HepG2 (cell line): Measurements from ENCODE around the gene SLC38A1. TPM values are rescaled to one million over a fixed set of nuclear protein-coding genes. Genes with fewer than 3 reads are reported as not detected.

Source experiments
- ATAC-seq: fragments of 200-7000 bp; cut with Tn5 transposase; 3 replicates; pipeline ENCODE4 v1.9.1; 2020; ENCODE audit warnings: mild to moderate bottlenecking, moderate library complexity
- BruUV-seq: library from RNA; stranded (reverse); fragments of 400-500 nt; replicated peaks from 2 replicates; lab custom pipeline; 2021; lab: Mats Ljungman, UMichigan
- CTCF ChIA-PET: fragments of 300-600 bp; formaldehyde crosslinking; extraction: SDS; loops from one replicate; lab custom pipeline; 2021; ENCODE audit warnings: low total read pairs, inconsistent platforms, low intra/inter-chr PET ratio; lab: Yijun Ruan, JAX
- POLR2A ChIA-PET: fragments of 350-600 bp; sonication (Branson Sonifier 250); formaldehyde crosslinking; loops from one replicate; lab custom pipeline; 2020; ENCODE audit warnings: antibody characterized with exemption, inconsistent platforms; lab: Yijun Ruan, JAX
- DNase-seq: peaks from one replicate; pipeline ENCODE4 v3.0.0-alpha.2; 2015; ENCODE audit warnings: low spot score
- FAIRE-seq: peaks from 3 replicates; lab custom pipeline; 2011; peaks lifted over from hg19 to GRCh38; lab: Jason Lieb, UNC
- H2AFZ ChIP-seq: one replicate; pipeline ENCODE4 v1.6.1; 2011; ENCODE audit warnings: low read length, inconsistent platforms
- H3K27ac ChIP-seq: fragments of 300-600 bp; 3 replicates; pipeline ENCODE4 v1.8.0; 2011; ENCODE audit warnings: mixed run types, mild to moderate bottlenecking, mixed read lengths, low read length, inconsistent platforms; ENCODE audit not compliant: insufficient read depth; ENCODE audit errors: extremely low read length
- H3K27me3 ChIP-seq, 2 experiments: fragments of 200-600 bp in 1 of 2; 2 replicates in 1 of 2; 3 replicates in 1 of 2; pipeline versions ENCODE4 v1.6.0 to v1.8.0; 2011; ENCODE audit warnings: low read length in 2 of 2, mild to moderate bottlenecking in 2 of 2, moderate library complexity in 2 of 2, inconsistent platforms in 1 of 2; ENCODE audit not compliant: insufficient read depth in 2 of 2, control insufficient read depth in 1 of 2
- H3K36me3 ChIP-seq, 2 experiments: fragments of 200-600 bp in 1 of 2; replicated peaks in 1 of 2; 2 replicates in 1 of 2; 3 replicates in 1 of 2; pipeline versions ENCODE4 v1.5.1 to v1.8.0; 2011; ENCODE audit warnings: low read length in 2 of 2, inconsistent platforms in 1 of 2; ENCODE audit not compliant: insufficient read depth in 2 of 2, control insufficient read depth in 1 of 2
- H3K4me1 ChIP-seq: 2 replicates; pipeline ENCODE4 v1.5.1; 2012; ENCODE audit warnings: low read length, inconsistent platforms; ENCODE audit not compliant: insufficient read depth
- H3K4me2 ChIP-seq: 2 replicates; pipeline ENCODE4 v1.6.0; 2011; ENCODE audit warnings: low read depth, low read length, inconsistent platforms
- H3K4me3 ChIP-seq, 3 experiments: fragments of 200-600 bp in 1 of 3; sonication (generic), shearing (Covaris generic) in 1 of 3; replicated peaks in 1 of 3; 2 replicates each; pipeline ENCODE4 v1.5.1; 2011 to 2016; ENCODE audit warnings: low read length in 3 of 3, inconsistent platforms in 2 of 3, low read depth in 2 of 3, mild to moderate bottlenecking in 2 of 3, control low read depth in 1 of 3, mixed read lengths in 1 of 3; ENCODE audit not compliant: insufficient read depth in 1 of 3
- H3K79me2 ChIP-seq: one replicate; pipeline ENCODE4 v1.6.1; 2011; ENCODE audit warnings: low read length, inconsistent platforms; ENCODE audit not compliant: insufficient read depth
- H3K9ac ChIP-seq: 2 replicates; pipeline ENCODE4 v1.6.0; 2011; ENCODE audit warnings: mild to moderate bottlenecking, low read depth, low read length, inconsistent platforms; ENCODE audit not compliant: insufficient read depth
- H3K9me3 ChIP-seq: 2 replicates; pipeline ENCODE4 v1.5.1; 2012; ENCODE audit warnings: mild to moderate bottlenecking, low read length
- H4K20me1 ChIP-seq: 2 replicates; pipeline ENCODE4 v1.6.0; 2011; ENCODE audit warnings: inconsistent platforms, mild to moderate bottlenecking, low read length, moderate library complexity; ENCODE audit not compliant: insufficient read depth
- ASH2L ChIP-seq: fragments of 300-600, 200-600 bp; sonication (generic); IDR thresholded peaks from 2 replicates; pipeline ENCODE4 v1.7.0; 2017; ENCODE audit warnings: low read depth, mild to moderate bottlenecking, moderate library complexity, mixed read lengths, low read length; ENCODE audit not compliant: insufficient read length
- GTF2F1 ChIP-seq: fragments of 150-350 bp; IDR thresholded peaks from 2 replicates; pipeline ENCODE4 v1.6.1; 2014; ENCODE audit warnings: low read length
- HOXA5 ChIP-seq: sonication (generic); formaldehyde crosslinking; IDR thresholded peaks from 2 replicates; pipeline ENCODE4 v1.4.0; 2020; ENCODE audit warnings: missing genetic modification reagents
- SMAD1 ChIP-seq: sonication (generic); formaldehyde crosslinking; IDR thresholded peaks from 2 replicates; pipeline ENCODE4 v1.4.0; 2020; ENCODE audit warnings: missing genetic modification reagents, low read depth, mild to moderate bottlenecking, borderline replicate concordance
- SP2 ChIP-seq: sonication (generic); formaldehyde crosslinking; IDR thresholded peaks from 2 replicates; pipeline ENCODE4 v1.5.1; 2020; ENCODE audit warnings: mild to moderate bottlenecking, missing genetic modification reagents
- SPEN ChIP-seq: sonication (generic); formaldehyde crosslinking; IDR thresholded peaks from 2 replicates; pipeline ENCODE4 v1.5.1; 2020; ENCODE audit warnings: low read depth, mild to moderate bottlenecking, missing genetic modification reagents
- ZNF12 ChIP-seq: sonication (generic); formaldehyde crosslinking; IDR thresholded peaks from 2 replicates; pipeline ENCODE4 v1.5.0; 2020; ENCODE audit warnings: missing genetic modification reagents
- ZNF263 ChIP-seq: sonication (generic); formaldehyde crosslinking; IDR thresholded peaks from 2 replicates; pipeline ENCODE4 v1.4.0; 2020; ENCODE audit warnings: missing genetic modification reagents
- ZNF460 ChIP-seq: sonication (generic); formaldehyde crosslinking; IDR thresholded peaks from 2 replicates; pipeline ENCODE4 v1.5.1; 2020; ENCODE audit warnings: missing genetic modification reagents, mild to moderate bottlenecking, borderline replicate concordance
- ZSCAN9 ChIP-seq: IDR thresholded peaks from 2 replicates; pipeline ENCODE4 v1.6.1; 2016; ENCODE audit warnings: borderline replicate concordance
- in situ Hi-C: cut with HindIII; loops from 2 replicates; pipeline ENCODE4 v1.10.0; 2017; ENCODE audit warnings: low pct_unique_long_range_greater_than_20kb; ENCODE audit not compliant: extremely low pct_ligation_motif_present
- intact Hi-C: fragments of 100-400 bp; cut with micrococcal nuclease; formaldehyde crosslinking; loops from one replicate; pipeline ENCODE4 v1.10.0; 2022; ENCODE audit not compliant: unreplicated experiment
- polyA plus RNA-seq, 8 experiments: library from polyadenylated mRNA; depleted of rRNA in 3 of 8; stranded (reverse) in 7 of 8; unstranded in 1 of 8; fragments of >200 nt; fragmentation: Illumina TruSeq in 4 of 8; extraction: Trizol in 4 of 8; gene quantifications; 2 replicates each; pipeline versions ENCODE4 v1.2.1 to v1.2.3, GENCODE V29; 2011 to 2016; ENCODE audit warnings: low read depth in 4 of 8, missing spikeins in 1 of 8, mixed read lengths in 1 of 8; ENCODE audit not compliant: insufficient read depth in 1 of 8
- total RNA-seq, 5 experiments: library from RNA; depleted of rRNA; stranded (reverse); fragments of >200 nt; fragmentation: Illumina TruSeq; extraction: Trizol; gene quantifications; 2 replicates each; pipeline ENCODE4 v1.2.3, GENCODE V29; 2016; ENCODE audit warnings: low read depth in 1 of 5
- TF ChIP-seq, protein P1 (sequence below): sonication (generic); formaldehyde crosslinking; IDR thresholded peaks from 2 replicates; pipeline ENCODE4 v1.8.0; 2022; ENCODE audit warnings: low read depth, missing genetic modification reagents

Gene SLC38A1
- total and polyA plus RNA-seq, 2 of the 13 experiments (the other 11 are each of a cell fraction or from before 2014, with no cell fraction given) = 47.0 to 50.6 TPM

DNA sequence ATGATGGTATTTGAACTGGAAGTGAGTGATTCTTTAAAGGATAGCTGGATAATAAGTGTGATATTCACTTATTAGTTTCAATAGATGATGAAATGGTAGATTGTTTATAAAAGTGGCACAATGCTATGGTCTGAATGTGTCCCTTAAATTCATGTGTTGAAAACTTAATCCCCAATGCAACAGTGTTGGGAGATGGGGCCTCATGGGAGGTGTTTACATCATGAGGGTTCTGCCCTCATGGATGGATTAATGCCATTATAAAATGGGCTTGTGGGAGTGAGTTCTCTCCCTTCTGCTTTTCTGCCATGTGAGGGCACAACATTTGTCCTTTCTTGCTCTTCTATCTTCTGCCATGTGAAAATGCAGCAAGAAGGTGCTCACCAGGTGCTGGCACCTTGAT is 134.0 kb downstream of the SLC38A1 start:
- H3K9ac ChIP-seq = no peak overlapping the region
- POLR2A ChIA-PET = no interaction called here
- no peak for DNase-seq
- in situ Hi-C loops (no loop called here), intact Hi-C loops (no loop called here)
- no peak overlapping the region for H3K4me2 ChIP-seq
- no peak for FAIRE-seq
- no peaks in the 10 kb centered on the region for H3K79me2 ChIP-seq
- H3K27me3 ChIP-seq = peaks cover 0 to 4% of the 10 kb centered on the region in 2 experiments; a peak in 1 of 5 replicates
- no peak overlapping the region for H3K27ac ChIP-seq
- TF ChIP-seq ZNF12 (CRISPR knock-in tag) = no peak
- TF ChIP-seq SPEN (CRISPR knock-in tag) = no peak
- no peak for TF ChIP-seq HOXA5
- TF ChIP-seq, protein P1, sequence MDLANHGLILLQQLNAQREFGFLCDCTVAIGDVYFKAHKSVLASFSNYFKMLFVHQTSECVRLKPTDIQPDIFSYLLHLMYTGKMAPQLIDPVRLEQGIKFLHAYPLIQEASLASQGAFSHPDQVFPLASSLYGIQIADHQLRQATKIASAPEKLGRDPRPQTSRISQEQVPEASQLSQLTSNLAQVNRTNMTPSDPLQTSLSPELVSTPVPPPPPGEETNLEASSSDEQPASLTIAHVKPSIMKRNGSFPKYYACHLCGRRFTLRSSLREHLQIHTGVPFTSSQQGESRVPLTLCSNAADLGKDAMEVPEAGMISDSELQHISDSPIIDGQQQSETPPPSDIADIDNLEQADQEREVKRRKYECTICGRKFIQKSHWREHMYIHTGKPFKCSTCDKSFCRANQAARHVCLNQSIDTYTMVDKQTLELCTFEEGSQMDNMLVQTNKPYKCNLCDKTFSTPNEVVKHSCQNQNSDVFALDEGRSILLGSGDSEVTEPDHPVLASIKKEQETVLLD (CRISPR knock-in tag) = no peak
- no peak for TF ChIP-seq ZSCAN9 (CRISPR knock-in tag)
- no peak for TF ChIP-seq ZNF460 (CRISPR knock-in tag)
- TF ChIP-seq GTF2F1 = no peak
- no peak for TF ChIP-seq ASH2L
- no peak for TF ChIP-seq SP2 (CRISPR knock-in tag)
- no peak for TF ChIP-seq ZNF263 (CRISPR knock-in tag)
- TF ChIP-seq SMAD1 = no peak
- TF ChIP-seq, all 625 proteins: peak for 0
- Histone ChIP-seq H4K20me1 (no peaks in the 10 kb centered on the region), H3K4me1 (no peaks in the 10 kb centered on the region), H2AFZ (no peak overlapping the region), H3K9me3 (no peaks in the 10 kb centered on the region), H3K4me3 (no peak overlapping the region), H3K36me3 (no peaks in the 10 kb centered on the region)
- no TSS peak for BruUV-seq
- ATAC-seq = no peak
- CTCF ChIA-PET = no interaction called here
